ENCODE measurements around the gene DGCR6L.
"Not testable (repeated sequence)": the region's sequence is repeated elsewhere in the genome, so short reads cannot be mapped to it uniquely, and the experiment has no call there.

DNA sequence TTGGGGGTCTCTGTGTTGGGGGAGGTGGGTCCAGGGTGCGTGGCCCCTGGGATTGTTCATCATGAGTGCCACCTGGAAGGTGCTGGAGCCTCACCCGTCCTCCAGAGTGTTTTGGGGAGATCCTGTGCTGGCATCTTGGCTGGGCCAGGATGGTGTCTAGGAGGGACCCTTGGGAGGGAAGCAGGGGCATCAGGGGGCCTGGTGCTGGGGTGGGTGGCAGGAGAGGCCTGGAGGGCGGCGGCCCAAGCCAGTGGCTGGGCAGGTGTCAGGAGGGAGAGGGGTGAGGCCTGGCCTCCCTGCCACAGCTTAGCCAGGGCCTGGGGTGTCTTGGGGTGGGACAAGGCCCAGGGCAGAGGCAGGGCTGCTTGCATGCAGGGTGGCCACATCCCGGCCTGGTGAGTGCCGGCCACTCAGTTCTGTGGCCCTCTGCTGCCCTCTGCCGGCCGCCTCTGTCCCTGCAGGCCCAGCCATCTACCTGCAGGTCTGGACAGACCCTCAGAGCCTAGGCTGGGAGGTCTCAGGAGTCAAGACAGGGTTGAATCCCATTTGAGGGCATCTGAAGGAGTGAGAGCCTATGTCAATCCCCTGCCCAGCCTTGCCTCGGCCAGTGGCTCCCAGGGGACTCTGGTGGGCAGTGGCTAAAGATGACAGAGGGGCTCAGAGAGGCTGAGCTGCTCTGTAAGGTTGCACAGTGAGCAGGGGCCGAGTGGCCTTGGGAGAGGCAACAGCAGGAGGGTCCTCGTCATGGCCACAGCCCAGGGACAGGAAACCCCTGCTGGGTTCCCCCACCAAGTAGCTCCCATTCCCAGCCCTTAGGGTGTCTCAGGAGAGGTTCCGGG, 34.2 kb downstream of the DGCR6L start:
- TF ChIP-seq, protein P1, sequence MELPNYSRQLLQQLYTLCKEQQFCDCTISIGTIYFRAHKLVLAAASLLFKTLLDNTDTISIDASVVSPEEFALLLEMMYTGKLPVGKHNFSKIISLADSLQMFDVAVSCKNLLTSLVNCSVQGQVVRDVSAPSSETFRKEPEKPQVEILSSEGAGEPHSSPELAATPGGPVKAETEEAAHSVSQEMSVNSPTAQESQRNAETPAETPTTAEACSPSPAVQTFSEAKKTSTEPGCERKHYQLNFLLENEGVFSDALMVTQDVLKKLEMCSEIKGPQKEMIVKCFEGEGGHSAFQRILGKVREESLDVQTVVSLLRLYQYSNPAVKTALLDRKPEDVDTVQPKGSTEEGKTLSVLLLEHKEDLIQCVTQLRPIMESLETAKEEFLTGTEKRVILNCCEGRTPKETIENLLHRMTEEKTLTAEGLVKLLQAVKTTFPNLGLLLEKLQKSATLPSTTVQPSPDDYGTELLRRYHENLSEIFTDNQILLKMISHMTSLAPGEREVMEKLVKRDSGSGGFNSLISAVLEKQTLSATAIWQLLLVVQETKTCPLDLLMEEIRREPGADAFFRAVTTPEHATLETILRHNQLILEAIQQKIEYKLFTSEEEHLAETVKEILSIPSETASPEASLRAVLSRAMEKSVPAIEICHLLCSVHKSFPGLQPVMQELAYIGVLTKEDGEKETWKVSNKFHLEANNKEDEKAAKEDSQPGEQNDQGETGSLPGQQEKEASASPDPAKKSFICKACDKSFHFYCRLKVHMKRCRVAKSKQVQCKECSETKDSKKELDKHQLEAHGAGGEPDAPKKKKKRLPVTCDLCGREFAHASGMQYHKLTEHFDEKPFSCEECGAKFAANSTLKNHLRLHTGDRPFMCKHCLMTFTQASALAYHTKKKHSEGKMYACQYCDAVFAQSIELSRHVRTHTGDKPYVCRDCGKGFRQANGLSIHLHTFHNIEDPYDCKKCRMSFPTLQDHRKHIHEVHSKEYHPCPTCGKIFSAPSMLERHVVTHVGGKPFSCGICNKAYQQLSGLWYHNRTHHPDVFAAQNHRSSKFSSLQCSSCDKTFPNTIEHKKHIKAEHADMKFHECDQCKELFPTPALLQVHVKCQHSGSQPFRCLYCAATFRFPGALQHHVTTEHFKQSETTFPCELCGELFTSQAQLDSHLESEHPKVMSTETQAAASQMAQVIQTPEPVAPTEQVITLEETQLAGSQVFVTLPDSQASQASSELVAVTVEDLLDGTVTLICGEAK (IDR thresholded peaks at IDR 0.05; ENCODE audit: borderline replicate concordance): not testable (repeated sequence)
- TF ChIP-seq HCFC1 (IDR thresholded peaks at IDR 0.05; ENCODE audit: low read length); ZNF592 (IDR thresholded peaks at IDR 0.05); SREBF1 (IDR thresholded peaks at IDR 0.05; ENCODE audit: low read length); EZH2 (IDR thresholded peaks at IDR 0.05; ENCODE audit: borderline replicate concordance, control insufficient read depth, low read depth, low read length): not testable (repeated sequence)
- TF ChIP-seq, protein P2, sequence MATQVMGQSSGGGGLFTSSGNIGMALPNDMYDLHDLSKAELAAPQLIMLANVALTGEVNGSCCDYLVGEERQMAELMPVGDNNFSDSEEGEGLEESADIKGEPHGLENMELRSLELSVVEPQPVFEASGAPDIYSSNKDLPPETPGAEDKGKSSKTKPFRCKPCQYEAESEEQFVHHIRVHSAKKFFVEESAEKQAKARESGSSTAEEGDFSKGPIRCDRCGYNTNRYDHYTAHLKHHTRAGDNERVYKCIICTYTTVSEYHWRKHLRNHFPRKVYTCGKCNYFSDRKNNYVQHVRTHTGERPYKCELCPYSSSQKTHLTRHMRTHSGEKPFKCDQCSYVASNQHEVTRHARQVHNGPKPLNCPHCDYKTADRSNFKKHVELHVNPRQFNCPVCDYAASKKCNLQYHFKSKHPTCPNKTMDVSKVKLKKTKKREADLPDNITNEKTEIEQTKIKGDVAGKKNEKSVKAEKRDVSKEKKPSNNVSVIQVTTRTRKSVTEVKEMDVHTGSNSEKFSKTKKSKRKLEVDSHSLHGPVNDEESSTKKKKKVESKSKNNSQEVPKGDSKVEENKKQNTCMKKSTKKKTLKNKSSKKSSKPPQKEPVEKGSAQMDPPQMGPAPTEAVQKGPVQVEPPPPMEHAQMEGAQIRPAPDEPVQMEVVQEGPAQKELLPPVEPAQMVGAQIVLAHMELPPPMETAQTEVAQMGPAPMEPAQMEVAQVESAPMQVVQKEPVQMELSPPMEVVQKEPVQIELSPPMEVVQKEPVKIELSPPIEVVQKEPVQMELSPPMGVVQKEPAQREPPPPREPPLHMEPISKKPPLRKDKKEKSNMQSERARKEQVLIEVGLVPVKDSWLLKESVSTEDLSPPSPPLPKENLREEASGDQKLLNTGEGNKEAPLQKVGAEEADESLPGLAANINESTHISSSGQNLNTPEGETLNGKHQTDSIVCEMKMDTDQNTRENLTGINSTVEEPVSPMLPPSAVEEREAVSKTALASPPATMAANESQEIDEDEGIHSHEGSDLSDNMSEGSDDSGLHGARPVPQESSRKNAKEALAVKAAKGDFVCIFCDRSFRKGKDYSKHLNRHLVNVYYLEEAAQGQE (IDR thresholded peaks at IDR 0.05; ENCODE audit: low read depth, low read length): not testable (repeated sequence)
- TF ChIP-seq, protein P3, sequence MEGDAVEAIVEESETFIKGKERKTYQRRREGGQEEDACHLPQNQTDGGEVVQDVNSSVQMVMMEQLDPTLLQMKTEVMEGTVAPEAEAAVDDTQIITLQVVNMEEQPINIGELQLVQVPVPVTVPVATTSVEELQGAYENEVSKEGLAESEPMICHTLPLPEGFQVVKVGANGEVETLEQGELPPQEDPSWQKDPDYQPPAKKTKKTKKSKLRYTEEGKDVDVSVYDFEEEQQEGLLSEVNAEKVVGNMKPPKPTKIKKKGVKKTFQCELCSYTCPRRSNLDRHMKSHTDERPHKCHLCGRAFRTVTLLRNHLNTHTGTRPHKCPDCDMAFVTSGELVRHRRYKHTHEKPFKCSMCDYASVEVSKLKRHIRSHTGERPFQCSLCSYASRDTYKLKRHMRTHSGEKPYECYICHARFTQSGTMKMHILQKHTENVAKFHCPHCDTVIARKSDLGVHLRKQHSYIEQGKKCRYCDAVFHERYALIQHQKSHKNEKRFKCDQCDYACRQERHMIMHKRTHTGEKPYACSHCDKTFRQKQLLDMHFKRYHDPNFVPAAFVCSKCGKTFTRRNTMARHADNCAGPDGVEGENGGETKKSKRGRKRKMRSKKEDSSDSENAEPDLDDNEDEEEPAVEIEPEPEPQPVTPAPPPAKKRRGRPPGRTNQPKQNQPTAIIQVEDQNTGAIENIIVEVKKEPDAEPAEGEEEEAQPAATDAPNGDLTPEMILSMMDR (IDR thresholded peaks at IDR 0.05 in 2 of 3, conservative IDR thresholded peaks at IDR 0.05 in 1 of 3; ENCODE audit: control insufficient read depth in 2 of 3, extremely low read depth in 1 of 3, insufficient read depth in 1 of 3, low read depth in 3 of 3, low read length in 3 of 3): peak; percentile 52 to 80 (median 62)

All from GM12878 (cell line).